Mesendoderm (in vitro differentiated cells): ENCODE data around the gene CFAP46.

Experiments used
- DNase-seq: peaks from one replicate; pipeline ENCODE4 v3.0.0; 2013
- H2AK5ac ChIP-seq: 2 replicates; pipeline ENCODE4 v1.6.1; 2013; ENCODE audit warnings: low read length, inconsistent platforms
- H2BK120ac ChIP-seq: 2 replicates; pipeline ENCODE4 v1.6.1; 2013; ENCODE audit warnings: low read depth, mild to moderate bottlenecking, low read length, moderate library complexity, mixed read lengths
- H2BK15ac ChIP-seq: replicated peaks from 2 replicates; pipeline ENCODE4 v1.6.1; 2013; ENCODE audit warnings: low read depth, mild to moderate bottlenecking, moderate library complexity
- H2BK5ac ChIP-seq: 2 replicates; pipeline ENCODE4 v1.6.1; 2013; ENCODE audit warnings: low read length, inconsistent platforms
- H3K18ac ChIP-seq: 2 replicates; pipeline ENCODE4 v1.6.1; 2013; ENCODE audit warnings: mild to moderate bottlenecking, low read length, mixed read lengths
- H3K23ac ChIP-seq: one replicate; pipeline ENCODE4 v1.6.1; 2013; ENCODE audit warnings: low read length
- H3K27ac ChIP-seq: 2 replicates; pipeline ENCODE4 v1.5.1; 2013; ENCODE audit warnings: low read depth, mild to moderate bottlenecking, inconsistent platforms, low read length, moderate library complexity
- H3K27me3 ChIP-seq: 2 replicates; pipeline ENCODE4 v1.6.1; 2013; ENCODE audit warnings: low read length, control low read depth, mild to moderate bottlenecking, inconsistent platforms; ENCODE audit not compliant: insufficient read depth, poor library complexity
- H3K36me3 ChIP-seq: 2 replicates; pipeline ENCODE4 v1.6.1; 2013; ENCODE audit warnings: low read length, inconsistent platforms; ENCODE audit not compliant: control insufficient read depth, insufficient read depth
- H3K4ac ChIP-seq: one replicate; pipeline ENCODE4 v1.6.1; 2013; ENCODE audit warnings: low read depth, mild to moderate bottlenecking, low read length, moderate library complexity
- H3K4me1 ChIP-seq: 2 replicates; pipeline ENCODE4 v1.6.1; 2013; ENCODE audit warnings: low read depth, low read length, inconsistent platforms; ENCODE audit not compliant: control insufficient read depth
- H3K4me2 ChIP-seq: 2 replicates; pipeline ENCODE4 v1.6.1; 2013; ENCODE audit warnings: low read length
- H3K4me3 ChIP-seq: 2 replicates; pipeline ENCODE4 v1.5.1; 2013; ENCODE audit warnings: mild to moderate bottlenecking, low read length
- H3K56ac ChIP-seq: one replicate; pipeline ENCODE4 v1.6.1; 2013; ENCODE audit warnings: low read length
- H3K79me1 ChIP-seq: 2 replicates; pipeline ENCODE4 v1.6.1; 2013; ENCODE audit warnings: low read length, inconsistent platforms
- H3K79me2 ChIP-seq: 2 replicates; pipeline ENCODE4 v1.6.1; 2013; ENCODE audit warnings: mild to moderate bottlenecking, low read length; ENCODE audit not compliant: control insufficient read depth, insufficient read depth
- H3K9ac ChIP-seq: 2 replicates; pipeline ENCODE4 v1.6.1; 2013; ENCODE audit warnings: low read length, inconsistent platforms
- H4K5ac ChIP-seq: one replicate; pipeline ENCODE4 v1.6.1; 2013; ENCODE audit warnings: low read length
- H4K8ac ChIP-seq: one replicate; pipeline ENCODE4 v1.6.1; 2013; ENCODE audit warnings: low read depth, mild to moderate bottlenecking, control low read depth, low read length, moderate library complexity
- WGBS: extraction: QIAGEN DNeasy Blood & Tissue Kit; methylation state at CpG from one replicate; pipeline ENCODE4 v1.1.7; 2013; ENCODE audit warnings: low lambda C conversion rate, missing lambda C conversion rate; ENCODE audit not compliant: insufficient coverage; ENCODE audit errors: extremely low coverage; 5-methylcytosine and 5-hydroxymethylcytosine counted together

The CFAP46 gene

GRCh38 chr10:132811891-132812481 lies 130.4 kb downstream of the CFAP46 start:
- no peak overlapping the region for H4K5ac ChIP-seq
- no peaks in the 10 kb centered on the region for H3K79me2 ChIP-seq
- no peaks in the 10 kb centered on the region for H3K27me3 ChIP-seq
- no peaks in the 10 kb centered on the region for H3K36me3 ChIP-seq
- WGBS, result no CpG with 5 or more reads among the region's 26 CpGs
- H3K4me3 ChIP-seq, result no peak overlapping the region
- H2BK15ac ChIP-seq, result no peak overlapping the region
- no peaks in the 10 kb centered on the region for H3K4me1 ChIP-seq
- no peak overlapping the region for H3K4ac ChIP-seq
- H3K56ac ChIP-seq, result no peak overlapping the region
- H4K8ac ChIP-seq, result no peak overlapping the region
- H3K23ac ChIP-seq, result no peak overlapping the region
- no peak overlapping the region for H2AK5ac ChIP-seq
- no peak overlapping the region for H2BK120ac ChIP-seq
- no peaks in the 10 kb centered on the region for H3K79me1 ChIP-seq
- H3K4me2 ChIP-seq, result no peak overlapping the region
- no peak overlapping the region for H3K9ac ChIP-seq
- no peak overlapping the region for H3K27ac ChIP-seq
- no peak for DNase-seq
- no peak overlapping the region for H2BK5ac ChIP-seq
- H3K18ac ChIP-seq, result no peak overlapping the region

GRCh38 chr10:132810807-132811700 lies 131.3 kb downstream of the CFAP46 start:
- no CpG with 5 or more reads among the region's 33 CpGs for WGBS
- Histone ChIP-seq H2BK15ac (no peak overlapping the region), H2BK5ac (no peak overlapping the region), H3K36me3 (no peaks in the 10 kb centered on the region), H3K27me3 (no peaks in the 10 kb centered on the region), H4K5ac (no peak overlapping the region), H3K9ac (no peak overlapping the region), H3K27ac (no peak overlapping the region), H3K18ac (no peak overlapping the region), H2AK5ac (no peak overlapping the region), H3K79me1 (no peaks in the 10 kb centered on the region), H3K56ac (no peak overlapping the region), H3K4me2 (no peak overlapping the region), H3K4me3 (no peak overlapping the region), H3K23ac (no peak overlapping the region), H3K4ac (no peak overlapping the region), H2BK120ac (no peak overlapping the region), H4K8ac (no peak overlapping the region), H3K79me2 (no peaks in the 10 kb centered on the region), H3K4me1 (no peaks in the 10 kb centered on the region)
- DNase-seq, result no peak

GRCh38 chr10:132810141-132810806 lies 132.1 kb downstream of the CFAP46 start:
- no CpG with 5 or more reads among the region's 39 CpGs for WGBS
- Histone ChIP-seq H3K4me1 (no peaks in the 10 kb centered on the region), H3K23ac (no peak overlapping the region), H2BK120ac (no peak overlapping the region), H3K56ac (no peak overlapping the region), H4K5ac (no peak overlapping the region), H3K79me2 (no peaks in the 10 kb centered on the region), H2BK15ac (no peak overlapping the region), H3K4me3 (no peak overlapping the region), H3K27me3 (no peaks in the 10 kb centered on the region), H3K4me2 (no peak overlapping the region), H3K79me1 (no peaks in the 10 kb centered on the region), H2BK5ac (no peak overlapping the region), H3K27ac (no peak overlapping the region), H2AK5ac (no peak overlapping the region), H3K36me3 (no peaks in the 10 kb centered on the region), H4K8ac (no peak overlapping the region), H3K9ac (no peak overlapping the region), H3K4ac (no peak overlapping the region), H3K18ac (no peak overlapping the region)
- DNase-seq, result no peak

GRCh38 chr10:132809232-132810140 lies 132.9 kb downstream of the CFAP46 start:
- H3K79me2 ChIP-seq, result no peaks in the 10 kb centered on the region
- H3K27me3 ChIP-seq, result no peaks in the 10 kb centered on the region
- H3K27ac ChIP-seq, result no peak overlapping the region
- H3K23ac ChIP-seq, result no peak overlapping the region
- H4K8ac ChIP-seq, result no peak overlapping the region
- no peaks in the 10 kb centered on the region for H3K36me3 ChIP-seq
- H3K79me1 ChIP-seq, result no peaks in the 10 kb centered on the region
- no peak overlapping the region for H3K9ac ChIP-seq
- no peak overlapping the region for H2AK5ac ChIP-seq
- H3K4me3 ChIP-seq, result no peak overlapping the region
- no peak overlapping the region for H3K18ac ChIP-seq
- no peak overlapping the region for H2BK5ac ChIP-seq
- DNase-seq, result no peak
- no peak overlapping the region for H2BK15ac ChIP-seq
- no peak overlapping the region for H3K4ac ChIP-seq
- H3K4me1 ChIP-seq, result no peaks in the 10 kb centered on the region
- H3K4me2 ChIP-seq, result no peak overlapping the region
- no peak overlapping the region for H4K5ac ChIP-seq
- WGBS, result no CpG with 5 or more reads among the region's 38 CpGs
- no peak overlapping the region for H2BK120ac ChIP-seq
- no peak overlapping the region for H3K56ac ChIP-seq

GRCh38 chr10:132808383-132809231 lies 133.8 kb downstream of the CFAP46 start:
- H2BK15ac ChIP-seq, result no peak overlapping the region
- WGBS, result no CpG with 5 or more reads among the region's 42 CpGs
- no peaks in the 10 kb centered on the region for H3K4me1 ChIP-seq
- H3K9ac ChIP-seq, result no peak overlapping the region
- no peak overlapping the region for H3K56ac ChIP-seq
- H3K4ac ChIP-seq, result no peak overlapping the region
- no peak overlapping the region for H4K5ac ChIP-seq
- no peaks in the 10 kb centered on the region for H3K79me2 ChIP-seq
- no peak overlapping the region for H2BK120ac ChIP-seq
- no peak overlapping the region for H3K4me3 ChIP-seq
- no peak overlapping the region for H4K8ac ChIP-seq
- H2AK5ac ChIP-seq, result no peak overlapping the region
- DNase-seq, result no peak
- no peak overlapping the region for H3K27ac ChIP-seq
- no peak overlapping the region for H3K4me2 ChIP-seq
- H3K23ac ChIP-seq, result no peak overlapping the region
- H3K18ac ChIP-seq, result no peak overlapping the region
- no peaks in the 10 kb centered on the region for H3K27me3 ChIP-seq
- no peaks in the 10 kb centered on the region for H3K36me3 ChIP-seq
- no peak overlapping the region for H2BK5ac ChIP-seq
- H3K79me1 ChIP-seq, result no peaks in the 10 kb centered on the region
